ENCODE data around the gene ZNF839. TPM values are rescaled to one million over a fixed set of nuclear protein-coding genes. Genes with fewer than 3 reads are reported as not detected.

Gene ZNF839
- polyA plus RNA-seq, 1 experiment = 9.0 TPM

DNA sequence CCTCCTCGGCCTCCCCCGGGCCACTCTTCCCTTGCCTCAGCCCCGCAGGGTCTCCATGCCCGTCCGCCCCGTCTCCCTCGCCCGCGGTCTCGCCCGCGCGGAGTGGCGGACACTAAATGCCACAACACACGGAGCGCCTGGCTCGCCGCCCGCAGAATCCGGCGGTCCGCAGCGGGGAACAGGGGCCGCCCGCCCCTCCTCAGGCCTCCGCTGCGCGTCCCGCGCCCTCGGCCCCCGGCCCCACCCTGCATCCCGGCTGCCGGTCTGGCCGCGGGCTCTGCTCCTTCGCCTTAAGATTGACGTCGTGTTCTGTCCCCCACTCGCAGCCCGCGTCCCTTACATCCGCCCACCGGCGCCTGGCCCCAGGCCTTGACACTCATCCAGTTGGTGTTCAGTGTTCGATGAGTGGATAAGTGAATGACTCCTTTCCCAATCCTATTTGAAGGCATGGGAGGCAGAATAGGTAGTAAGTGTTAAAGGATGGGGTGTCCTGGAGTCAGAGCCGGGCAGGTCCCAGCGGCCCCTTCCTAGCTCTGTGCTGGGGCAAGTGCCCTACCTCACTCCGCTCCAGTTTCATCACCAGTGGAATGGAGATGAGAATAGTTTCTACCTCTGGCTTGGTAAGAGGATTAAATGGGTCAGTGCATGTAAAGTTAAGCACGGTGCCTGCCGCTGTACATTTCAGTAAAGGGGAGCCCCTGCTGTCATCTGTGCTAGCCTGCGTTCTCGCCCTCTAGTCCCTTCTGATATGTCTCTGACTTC, 43.8 kb downstream of the ZNF839 start:
- CTCF ChIA-PET = interaction anchor here (1.3 to 1.5 kb wide), 2 partner anchors 13 to 161 kb away, joined by 4 read pairs; no protein-coding TSS in a partner anchor
- Histone ChIP-seq H3K27me3 (ENCODE audit: control insufficient read depth, insufficient read depth, low read length) (no peaks in the 10 kb centered on the region), H3K36me3 (ENCODE audit: control insufficient read depth, insufficient read depth, low read length) (no peaks in the 10 kb centered on the region), H3K4me3 (ENCODE audit: low read depth, low read length) (peak overlapping the region; percentile 84)
- POLR2A ChIA-PET = no interaction called here
- peak; percentile 3 for DNase-seq (ENCODE audit: low read depth)
- TF ChIP-seq, protein P1, sequence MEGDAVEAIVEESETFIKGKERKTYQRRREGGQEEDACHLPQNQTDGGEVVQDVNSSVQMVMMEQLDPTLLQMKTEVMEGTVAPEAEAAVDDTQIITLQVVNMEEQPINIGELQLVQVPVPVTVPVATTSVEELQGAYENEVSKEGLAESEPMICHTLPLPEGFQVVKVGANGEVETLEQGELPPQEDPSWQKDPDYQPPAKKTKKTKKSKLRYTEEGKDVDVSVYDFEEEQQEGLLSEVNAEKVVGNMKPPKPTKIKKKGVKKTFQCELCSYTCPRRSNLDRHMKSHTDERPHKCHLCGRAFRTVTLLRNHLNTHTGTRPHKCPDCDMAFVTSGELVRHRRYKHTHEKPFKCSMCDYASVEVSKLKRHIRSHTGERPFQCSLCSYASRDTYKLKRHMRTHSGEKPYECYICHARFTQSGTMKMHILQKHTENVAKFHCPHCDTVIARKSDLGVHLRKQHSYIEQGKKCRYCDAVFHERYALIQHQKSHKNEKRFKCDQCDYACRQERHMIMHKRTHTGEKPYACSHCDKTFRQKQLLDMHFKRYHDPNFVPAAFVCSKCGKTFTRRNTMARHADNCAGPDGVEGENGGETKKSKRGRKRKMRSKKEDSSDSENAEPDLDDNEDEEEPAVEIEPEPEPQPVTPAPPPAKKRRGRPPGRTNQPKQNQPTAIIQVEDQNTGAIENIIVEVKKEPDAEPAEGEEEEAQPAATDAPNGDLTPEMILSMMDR (IDR thresholded peaks at IDR 0.05; ENCODE audit: insufficient read depth, low read depth, low read length) = no peak

DNA sequence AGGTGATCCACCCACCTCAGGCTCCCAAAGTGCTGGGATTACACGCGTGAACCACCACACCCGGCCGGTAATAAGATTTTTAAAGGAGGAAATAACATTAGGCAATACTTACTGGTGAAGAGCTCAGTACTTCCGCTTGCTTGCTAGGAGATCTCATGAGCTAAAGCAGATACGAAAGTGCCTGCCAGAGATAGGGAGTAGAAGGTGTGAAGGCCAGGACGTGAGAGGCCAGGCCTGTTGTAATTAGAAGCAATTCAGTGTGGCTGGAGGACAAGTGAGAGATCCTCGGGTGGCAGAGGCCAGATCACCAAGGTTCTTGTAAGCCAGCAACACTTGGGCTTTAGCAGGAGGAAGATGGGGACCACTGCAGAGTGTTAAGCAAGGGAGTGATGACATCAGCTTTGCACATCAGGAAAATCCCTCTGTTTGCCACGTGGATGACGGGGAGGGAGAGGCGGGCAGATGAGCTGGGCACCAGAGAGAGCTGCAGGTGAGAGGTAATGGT, 50.8 kb downstream of the ZNF839 start:
- no peak for DNase-seq (ENCODE audit: low read depth)
- Histone ChIP-seq H3K4me3 (ENCODE audit: low read depth, low read length) (no peak overlapping the region), H3K27me3 (ENCODE audit: control insufficient read depth, insufficient read depth, low read length) (no peaks in the 10 kb centered on the region), H3K36me3 (ENCODE audit: control insufficient read depth, insufficient read depth, low read length) (no peaks in the 10 kb centered on the region)
- TF ChIP-seq, protein P1 (IDR thresholded peaks at IDR 0.05; ENCODE audit: insufficient read depth, low read depth, low read length) = no peak
- POLR2A ChIA-PET = no interaction called here
- CTCF ChIA-PET = interaction anchor here (0.6 to 0.8 kb wide), 2 partner anchors 8 to 16 kb away, joined by 3 to 4 read pairs; no protein-coding TSS in a partner anchor

DNA sequence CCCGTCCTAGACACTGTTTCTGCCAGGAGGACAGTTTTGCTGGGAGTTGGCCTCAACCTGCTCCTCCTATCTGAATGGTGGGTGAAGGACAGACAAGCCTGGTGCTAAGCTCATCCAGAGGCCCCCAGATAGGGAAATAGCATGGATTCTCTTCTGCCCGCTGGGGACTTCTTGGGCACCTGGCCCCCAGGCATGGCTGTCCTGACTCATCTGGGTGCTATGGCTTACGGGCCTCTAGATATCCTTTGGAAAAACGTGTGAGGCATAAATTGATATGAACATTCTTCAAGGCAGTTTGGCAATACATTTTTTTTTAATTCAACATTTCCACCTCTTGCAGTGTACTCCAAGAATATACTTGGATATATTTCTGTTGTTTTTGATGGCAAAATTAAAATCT, 51.8 kb downstream of the ZNF839 start:
- Histone ChIP-seq H3K27me3 (ENCODE audit: control insufficient read depth, insufficient read depth, low read length) (no peaks in the 10 kb centered on the region), H3K36me3 (ENCODE audit: control insufficient read depth, insufficient read depth, low read length) (no peaks in the 10 kb centered on the region), H3K4me3 (ENCODE audit: low read depth, low read length) (no peak overlapping the region)
- ChIA-PET POLR2A (no interaction called here), CTCF (interaction anchor here (0.8 kb wide), 1 partner anchor 15 kb away, joined by 4 read pairs; no protein-coding TSS in a partner anchor)
- no peak for DNase-seq (ENCODE audit: low read depth)
- TF ChIP-seq, protein P1 (IDR thresholded peaks at IDR 0.05; ENCODE audit: insufficient read depth, low read depth, low read length) = no peak

DNA sequence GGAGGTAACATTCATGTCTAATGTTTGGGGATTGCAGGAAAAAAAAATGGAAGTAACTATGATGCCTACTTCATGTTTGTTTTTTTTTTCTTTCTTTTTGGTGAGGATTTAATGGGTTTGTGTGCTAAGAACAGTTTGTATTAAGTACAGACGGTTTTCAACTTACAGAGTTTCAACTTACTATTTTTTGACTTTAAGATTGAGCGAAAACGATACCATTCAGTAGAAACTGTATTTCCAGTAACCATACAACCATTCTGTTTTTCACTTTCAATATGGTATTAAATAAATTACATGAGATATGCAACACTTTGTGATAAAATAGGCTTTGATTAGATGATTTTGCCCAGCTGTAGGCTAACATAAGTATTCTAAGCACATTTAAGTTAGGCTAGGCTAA, 53.6 kb downstream of the ZNF839 start:
- TF ChIP-seq, protein P1 (IDR thresholded peaks at IDR 0.05; ENCODE audit: insufficient read depth, low read depth, low read length) = no peak
- POLR2A ChIA-PET = no interaction called here
- no peak for DNase-seq (ENCODE audit: low read depth)
- CTCF ChIA-PET = interaction anchor here (0.6 kb wide), 1 partner anchor 39 kb away, joined by 3 read pairs; no protein-coding TSS in a partner anchor
- Histone ChIP-seq H3K4me3 (ENCODE audit: low read depth, low read length) (no peak overlapping the region), H3K36me3 (ENCODE audit: control insufficient read depth, insufficient read depth, low read length) (peaks cover 4% of the 10 kb centered on the region), H3K27me3 (ENCODE audit: control insufficient read depth, insufficient read depth, low read length) (no peaks in the 10 kb centered on the region)

DNA sequence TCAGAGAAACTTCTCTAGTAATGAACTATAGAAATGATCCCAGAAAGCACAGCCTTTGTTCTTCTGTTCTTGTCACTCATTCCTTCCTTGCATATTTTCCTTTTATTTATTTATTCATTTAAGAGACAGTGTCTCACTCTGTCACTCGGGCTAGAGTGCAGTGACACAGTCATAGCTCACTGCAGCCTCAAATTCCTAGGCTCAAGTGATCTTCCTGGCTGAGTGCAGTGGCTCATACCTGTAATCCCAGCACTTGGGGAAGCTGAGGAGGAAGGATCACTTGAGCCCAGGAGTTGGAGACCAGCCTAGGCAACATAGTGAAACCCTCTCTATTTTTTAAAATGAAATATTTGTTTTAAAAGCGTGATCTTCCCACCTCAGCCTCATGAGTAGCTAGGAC, 54.7 kb downstream of the ZNF839 start:
- Histone ChIP-seq H3K4me3 (ENCODE audit: low read depth, low read length) (no peak overlapping the region), H3K36me3 (ENCODE audit: control insufficient read depth, insufficient read depth, low read length) (peaks cover 6% of the 10 kb centered on the region), H3K27me3 (ENCODE audit: control insufficient read depth, insufficient read depth, low read length) (no peaks in the 10 kb centered on the region)
- ChIA-PET CTCF (no interaction called here), POLR2A (no interaction called here)
- TF ChIP-seq, protein P1 (IDR thresholded peaks at IDR 0.05; ENCODE audit: insufficient read depth, low read depth, low read length) = no peak
- DNase-seq (ENCODE audit: low read depth) = no peak

Data from BJ (cell line).